Motor neuron (in vitro differentiated cells): Measurements from ENCODE around the gene LRRC1. TPM values are rescaled to one million over a fixed set of nuclear protein-coding genes. Genes with fewer than 3 reads are reported as not detected.

Experiments
- ATAC-seq, 8 experiments: fragments of 200-7000 bp; cut with Tn5 transposase; replicated peaks in 6 of 8; 2 replicates each; pipeline ENCODE4 v1.8.0; 2021; ENCODE audit warnings: mild to moderate bottlenecking in 8 of 8, moderate library complexity in 8 of 8
- H3K27ac ChIP-seq, 2 donors: fragments of 250-450 bp; sonication (Bioruptor Pico); 2 replicates each; pipeline ENCODE4 v1.9.0; 2021; ENCODE audit warnings: antibody characterized with exemption in 2 of 2, mild to moderate bottlenecking in 2 of 2, moderate library complexity in 1 of 2
- H3K4me1 ChIP-seq, 2 donors: fragments of 250-450 bp; sonication (Bioruptor Pico); replicated peaks in 1 of 2; 2 replicates each; pipeline ENCODE4 v1.6.1; 2021; ENCODE audit warnings: antibody characterized with exemption in 2 of 2, mild to moderate bottlenecking in 2 of 2, moderate library complexity in 1 of 2
- H3K4me3 ChIP-seq, 5 donors: fragments of 250-450 bp; sonication (Bioruptor Pico); 2 replicates each; pipeline ENCODE4 v1.9.0; 2021; ENCODE audit warnings: antibody characterized with exemption in 5 of 5, mild to moderate bottlenecking in 5 of 5, moderate library complexity in 4 of 5
- WGBS, 10 experiments: fragments of 450-650 bp; shearing (Covaris generic); methylation state at CpG; one replicate each; pipeline ENCODE4 v1.0.0; 2022; 5-methylcytosine and 5-hydroxymethylcytosine counted together
- in situ Hi-C, 9 experiments: fragments of 400-800 bp; cut with MboI; loops; one replicate each; pipeline ENCODE4 v1.15.0; 2021; ENCODE audit warnings: low sequenced_read_pairs in 9 of 9, low pct_unique_long_range_greater_than_20kb in 2 of 9; ENCODE audit not compliant: unreplicated experiment in 9 of 9
- total RNA-seq, 8 experiments: library from RNA; unstranded; fragments of 300-600 nt; gene quantifications; 2 replicates each; pipeline versions ENCODE4 v1.2.3 to v1.2.4, GENCODE V29; 2022

The LRRC1 gene
- total RNA-seq, 8 experiments from 2014 or later: 4.3 to 9.3 (median 7.8) TPM

GRCh38 chr6:53827531-53827930, 32.7 kb downstream of the LRRC1 start:
- in situ Hi-C loops: no loop called here
- no peak overlapping the region for H3K4me3 ChIP-seq
- no peak overlapping the region for H3K27ac ChIP-seq
- ATAC-seq: peak in 1 of 8 experiments; percentile 17
- whole genome bisulfite sequencing, 10 experiments: 0 to 100% (median 86%) methylated on average over 1 of the region's 1 CpG; no CpG with 5 or more reads in 5 of the 10 experiments
- peaks cover 0 to 23% of the 10 kb centered on the region in 2 donors for H3K4me1 ChIP-seq

- H3K4me1 ChIP-seq: peaks cover 3 to 26% of the 10 kb centered on the region in 2 donors
- H3K27ac ChIP-seq: no peak overlapping the region
- in situ Hi-C loops: no loop called here
- no peak overlapping the region for H3K4me3 ChIP-seq
- peak in 3 of 8 experiments; percentile 67 to 78 (median 73) for ATAC-seq
- 0 to 100% (median 0%) methylated on average over 1 to 2 of the region's 2 CpGs; no CpG with 5 or more reads in 5 of the 10 experiments for WGBS, 10 experiments
Observed at GRCh38 chr6:53828215-53828614, 33.4 kb downstream of the LRRC1 start.

DNA sequence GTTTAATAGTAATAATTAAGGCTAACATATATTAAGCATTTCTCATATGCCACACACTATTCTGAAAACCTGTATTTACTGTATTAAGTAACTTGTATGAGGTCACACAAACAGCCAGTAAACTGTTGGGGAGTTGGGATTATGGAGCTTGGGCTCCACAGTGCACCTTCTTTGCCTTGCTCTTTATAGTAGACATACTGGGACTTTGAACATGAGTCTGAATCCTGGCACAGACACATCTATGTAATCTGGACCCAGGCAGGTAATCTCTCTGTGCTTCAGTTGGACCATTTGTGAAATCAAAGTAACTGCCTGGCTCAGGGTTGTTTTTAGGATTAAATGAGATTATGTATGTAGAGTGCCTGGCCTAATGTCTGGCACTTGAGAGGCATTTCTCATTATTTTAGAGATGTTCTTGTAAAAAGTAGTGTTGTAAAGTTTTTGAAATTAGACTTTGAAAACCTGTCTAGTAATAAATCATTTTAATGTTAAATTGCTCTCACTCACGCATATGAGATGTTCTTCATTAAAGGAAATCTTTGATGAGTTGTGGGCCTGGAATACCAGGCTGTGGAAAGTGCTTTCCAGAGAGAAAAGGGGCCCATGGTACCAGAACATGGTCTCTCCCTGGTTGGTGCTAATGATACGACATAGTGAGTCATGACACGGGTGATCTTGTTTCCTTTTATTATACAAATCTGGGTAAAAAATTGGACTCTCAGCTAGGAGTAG, 34.3 kb downstream of the LRRC1 start:
- Histone ChIP-seq H3K27ac (no peak overlapping the region), H3K4me3 (no peak overlapping the region), H3K4me1 (peaks cover 3 to 31% of the 10 kb centered on the region in 2 donors)
- peak in 3 of 8 experiments; percentile 7 to 10 (median 8) for ATAC-seq
- 8 to 100% (median 87%) methylated on average over 1 to 3 of the region's 3 CpGs; no CpG with 5 or more reads in 4 of the 10 experiments for WGBS, 10 experiments
- in situ Hi-C loops: no loop called here

- WGBS, 10 experiments: 50 to 100% (median 91%) methylated on average over 1 to 5 of the region's 5 CpGs; no CpG with 5 or more reads in 1 of the 10 experiments
- ATAC-seq: peak in 3 of 8 experiments; percentile 6 to 67 (median 26)
- in situ Hi-C loops: no loop called here
Observed at GRCh38 chr6:53829698-53830221, 35.0 kb downstream of the LRRC1 start.

DNA sequence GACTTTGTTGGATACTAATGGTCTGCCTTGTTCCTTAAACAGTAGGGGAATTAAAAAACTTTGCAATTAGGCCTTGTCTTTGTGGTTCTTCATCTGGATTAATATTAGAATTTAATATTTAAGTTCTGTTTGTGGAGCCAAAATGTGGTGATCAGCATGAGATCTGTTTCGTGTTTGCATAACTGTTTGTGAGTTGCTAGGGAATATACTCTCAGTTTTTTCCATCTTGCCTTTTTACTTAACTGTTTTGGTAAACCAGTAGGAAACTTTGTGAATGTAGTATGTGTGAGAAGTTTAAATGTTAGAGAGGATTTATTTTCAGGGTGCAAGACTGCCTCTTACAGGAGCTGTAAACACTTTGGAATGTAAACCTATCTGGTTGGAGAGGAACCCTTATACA, 35.6 kb downstream of the LRRC1 start:
- WGBS, 10 experiments: 18 to 100% (median 81%) methylated on average over 1 of the region's 1 CpG; no CpG with 5 or more reads in 4 of the 10 experiments
- no peak for ATAC-seq
- Histone ChIP-seq H3K4me3 (no peak overlapping the region), H3K27ac (no peak overlapping the region), H3K4me1 (peaks cover 3 to 31% of the 10 kb centered on the region in 2 donors)
- in situ Hi-C loops: no loop called here

More at GRCh38 chr6:53829698-53830221, 35.0 kb downstream of the LRRC1 start:
- H3K4me3 ChIP-seq: no peak overlapping the region
- H3K4me1 ChIP-seq: peaks cover 3 to 31% of the 10 kb centered on the region in 2 donors
- H3K27ac ChIP-seq: no peak overlapping the region

- in situ Hi-C loops: no loop called here
- WGBS, 10 experiments: 0 to 100% (median 85%) methylated on average over 1 to 5 of the region's 5 CpGs; no CpG with 5 or more reads in 1 of the 10 experiments
- no peak overlapping the region for H3K4me3 ChIP-seq
- peaks cover 3 to 31% of the 10 kb centered on the region in 2 donors for H3K4me1 ChIP-seq
- no peak overlapping the region for H3K27ac ChIP-seq
- ATAC-seq: peak in 3 of 8 experiments; percentile 16 to 21 (median 18)
Observed at GRCh38 chr6:53831081-53831869, 36.5 kb downstream of the LRRC1 start.

DNA sequence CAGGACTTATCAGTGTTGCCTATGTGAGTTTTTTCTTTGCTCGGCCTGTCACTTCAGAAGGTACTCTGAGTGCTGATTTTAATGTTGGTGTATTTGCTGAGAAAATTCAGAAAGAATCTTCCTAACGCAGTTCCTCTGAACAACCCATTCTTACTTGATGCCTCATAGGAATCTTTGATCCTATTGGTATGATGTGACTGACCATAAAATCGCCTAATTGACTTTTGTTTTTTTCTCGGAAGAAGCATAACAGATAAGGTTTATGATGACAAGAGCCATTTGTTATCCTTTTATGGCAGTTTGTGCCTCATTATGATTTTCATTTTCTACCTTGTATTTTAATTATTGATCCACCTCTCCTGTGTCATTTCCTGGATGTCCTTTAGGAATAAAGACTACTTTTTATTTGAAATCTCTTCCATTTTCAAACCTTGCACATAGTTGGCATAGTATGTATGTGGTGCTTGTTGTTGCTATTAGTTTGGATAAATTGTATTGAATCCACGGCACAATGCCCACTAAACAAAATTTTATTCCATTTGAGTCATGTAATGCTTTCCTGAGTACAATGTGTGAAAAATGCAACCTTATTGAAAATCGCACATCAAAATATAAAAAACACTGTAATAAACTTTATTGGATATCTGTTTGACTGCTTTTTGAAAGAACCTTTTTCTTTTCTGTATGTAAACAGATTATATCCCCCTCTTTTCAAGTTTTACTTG, 37.3 kb downstream of the LRRC1 start:
- no peak overlapping the region for H3K27ac ChIP-seq
- WGBS, 10 experiments: 82 to 98% (median 93%) methylated on average over 3 to 6 of the region's 6 CpGs; no CpG with 5 or more reads in 1 of the 10 experiments

GRCh38 chr6:53833155-53833554, 38.4 kb downstream of the LRRC1 start:
- H3K27ac ChIP-seq: no peak overlapping the region
- peak in 2 of 8 experiments; percentile 27 to 31 for ATAC-seq
- in situ Hi-C loops: no loop called here
- H3K4me3 ChIP-seq: no peak overlapping the region
- peaks cover 10 to 31% of the 10 kb centered on the region in 2 donors for H3K4me1 ChIP-seq

More for the DNA sequence above, 37.3 kb downstream of the LRRC1 start:
- peaks cover 3 to 25% of the 10 kb centered on the region in 2 donors for H3K4me1 ChIP-seq
- no peak overlapping the region for H3K4me3 ChIP-seq
- in situ Hi-C loops: no loop called here
- ATAC-seq: no peak

DNA sequence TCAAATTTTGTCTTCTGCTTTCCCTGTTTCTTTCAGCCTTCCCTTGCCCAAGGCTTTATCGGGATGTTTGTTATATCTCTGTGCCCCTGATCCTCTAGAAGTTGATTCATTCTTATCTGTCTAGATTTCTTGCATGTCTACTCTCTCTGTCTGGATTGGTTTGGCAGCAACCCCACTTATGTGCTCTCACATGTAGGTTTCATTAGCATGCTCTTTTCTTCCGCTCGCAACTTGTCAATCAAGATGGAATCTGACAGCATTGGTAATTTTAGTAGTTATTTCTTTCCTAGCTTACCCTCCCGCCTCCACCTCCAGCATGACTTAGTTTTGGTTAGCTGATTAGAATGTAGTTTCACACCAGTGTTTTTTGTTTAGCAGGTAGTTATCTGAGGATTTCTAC, 39.3 kb downstream of the LRRC1 start:
- in situ Hi-C loops: no loop called here
- 90 to 100% (median 97%) methylated on average over 1 to 4 of the region's 4 CpGs; no CpG with 5 or more reads in 1 of the 10 experiments for WGBS, 10 experiments
- Histone ChIP-seq H3K4me1 (peaks cover 16 to 41% of the 10 kb centered on the region in 2 donors), H3K4me3 (no peak overlapping the region), H3K27ac (no peak overlapping the region)
- no peak for ATAC-seq

GRCh38 chr6:53837865-53838769, 43.3 kb downstream of the LRRC1 start:
- Histone ChIP-seq H3K4me1 (peaks cover 17 to 31% of the 10 kb centered on the region in 2 donors), H3K27ac (peak overlapping the region; percentile 11 to 88), H3K4me3 (no peak overlapping the region)
- peak; percentile 53 to 90 (median 82) for ATAC-seq
- in situ Hi-C loops: no loop called here
- WGBS, 10 experiments: 18 to 92% (median 39%) methylated on average over 1 to 3 of the region's 3 CpGs; no CpG with 5 or more reads in 2 of the 10 experiments

GRCh38 chr6:53840027-53840426, 45.2 kb downstream of the LRRC1 start:
- in situ Hi-C loops: no loop called here
- no peak for ATAC-seq
- Histone ChIP-seq H3K4me3 (no peak overlapping the region), H3K27ac (no peak overlapping the region), H3K4me1 (peaks cover 17 to 26% of the 10 kb centered on the region in 2 donors)
- 88 to 100% (median 100%) methylated on average over 1 of the region's 1 CpG; no CpG with 5 or more reads in 1 of the 10 experiments for WGBS, 10 experiments
